AG04449 (cell line): ENCODE data around the gene IPP.
A peak's percentile ranks its signal among the peaks of the same experiment; 100 is the strongest.

ENCODE experiments used
- CTCF ChIA-PET: fragments of 350-600 bp; formaldehyde crosslinking; extraction: SDS; loops from one replicate; lab custom pipeline; 2021; ENCODE audit warnings: antibody characterized with exemption; lab: Yijun Ruan, JAX
- POLR2A ChIA-PET: fragments of 400-600, 350-600 bp; formaldehyde crosslinking; extraction: SDS; loops from one replicate; lab custom pipeline; 2020; ENCODE audit warnings: antibody characterized with exemption, inconsistent platforms; lab: Yijun Ruan, JAX
- DNase-seq: peaks from one replicate; pipeline ENCODE4 v3.0.0-alpha.2; 2010; ENCODE audit warnings: low read depth, low spot score
- H3K4me3 ChIP-seq: 2 replicates; pipeline ENCODE4 v1.5.1; 2011; ENCODE audit warnings: low read depth, mild to moderate bottlenecking, control low read depth, low read length
- TF ChIP-seq, protein P1 (sequence below): IDR thresholded peaks from one replicate; pipeline ENCODE4 v1.5.1; 2011; ENCODE audit warnings: mild to moderate bottlenecking, moderate library complexity, low read length, control low read depth, inconsistent platforms; ENCODE audit not compliant: insufficient read depth; ENCODE audit errors: missing control alignments

The IPP gene

DNA sequence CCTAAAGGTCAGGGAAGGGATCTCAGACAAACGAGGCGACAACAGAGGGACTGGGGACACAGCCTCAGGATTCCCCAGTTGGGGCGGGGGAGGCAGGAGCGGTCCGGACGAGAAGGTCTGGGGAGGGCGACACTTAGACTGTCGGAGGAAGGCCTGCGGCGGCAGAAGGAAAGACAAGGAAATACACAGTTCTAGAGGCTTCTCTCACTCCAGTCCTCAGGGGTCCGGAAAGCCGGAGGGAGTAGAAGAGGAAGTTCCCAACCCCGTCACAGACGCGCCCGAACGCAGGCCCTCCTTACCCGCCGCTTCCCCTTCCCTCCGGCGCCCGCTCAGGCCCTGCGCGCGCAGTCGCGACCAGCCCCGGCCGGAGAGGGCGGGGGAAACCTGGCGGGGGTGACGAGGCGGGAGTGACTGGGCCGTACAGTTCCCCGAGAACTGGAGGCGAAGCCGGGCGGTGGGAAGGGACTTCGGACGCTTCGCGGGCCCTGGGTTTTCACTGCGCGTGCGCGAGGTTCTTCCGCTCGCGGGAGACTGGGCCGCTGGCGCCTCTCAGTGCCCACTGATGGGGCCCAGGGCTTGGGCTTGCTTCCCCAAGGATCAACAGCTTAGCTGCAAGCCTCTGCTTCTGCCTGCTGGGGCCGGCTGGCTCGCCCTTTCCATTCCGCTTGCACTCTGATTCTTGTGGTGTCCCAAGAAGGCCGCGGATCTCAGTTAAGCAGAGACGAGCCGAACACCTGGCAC, at the start of gene IPP:
TSS of gene IPP (minus strand) at position 356 of the 741 bp plus-strand sequence. CDS start 4,242 bp downstream, outside the sequence.
- ChIA-PET CTCF (interaction anchor here (0.6 kb wide), 1 partner anchor 35 kb away, joined by 3 read pairs; no protein-coding TSS in a partner anchor), POLR2A (no interaction called here)
- peak; percentile 74 for DNase-seq
- TF ChIP-seq, protein P1, sequence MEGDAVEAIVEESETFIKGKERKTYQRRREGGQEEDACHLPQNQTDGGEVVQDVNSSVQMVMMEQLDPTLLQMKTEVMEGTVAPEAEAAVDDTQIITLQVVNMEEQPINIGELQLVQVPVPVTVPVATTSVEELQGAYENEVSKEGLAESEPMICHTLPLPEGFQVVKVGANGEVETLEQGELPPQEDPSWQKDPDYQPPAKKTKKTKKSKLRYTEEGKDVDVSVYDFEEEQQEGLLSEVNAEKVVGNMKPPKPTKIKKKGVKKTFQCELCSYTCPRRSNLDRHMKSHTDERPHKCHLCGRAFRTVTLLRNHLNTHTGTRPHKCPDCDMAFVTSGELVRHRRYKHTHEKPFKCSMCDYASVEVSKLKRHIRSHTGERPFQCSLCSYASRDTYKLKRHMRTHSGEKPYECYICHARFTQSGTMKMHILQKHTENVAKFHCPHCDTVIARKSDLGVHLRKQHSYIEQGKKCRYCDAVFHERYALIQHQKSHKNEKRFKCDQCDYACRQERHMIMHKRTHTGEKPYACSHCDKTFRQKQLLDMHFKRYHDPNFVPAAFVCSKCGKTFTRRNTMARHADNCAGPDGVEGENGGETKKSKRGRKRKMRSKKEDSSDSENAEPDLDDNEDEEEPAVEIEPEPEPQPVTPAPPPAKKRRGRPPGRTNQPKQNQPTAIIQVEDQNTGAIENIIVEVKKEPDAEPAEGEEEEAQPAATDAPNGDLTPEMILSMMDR = peak; percentile 34
- H3K4me3 ChIP-seq = peak within 1 kb of the TSS; percentile 87

DNA sequence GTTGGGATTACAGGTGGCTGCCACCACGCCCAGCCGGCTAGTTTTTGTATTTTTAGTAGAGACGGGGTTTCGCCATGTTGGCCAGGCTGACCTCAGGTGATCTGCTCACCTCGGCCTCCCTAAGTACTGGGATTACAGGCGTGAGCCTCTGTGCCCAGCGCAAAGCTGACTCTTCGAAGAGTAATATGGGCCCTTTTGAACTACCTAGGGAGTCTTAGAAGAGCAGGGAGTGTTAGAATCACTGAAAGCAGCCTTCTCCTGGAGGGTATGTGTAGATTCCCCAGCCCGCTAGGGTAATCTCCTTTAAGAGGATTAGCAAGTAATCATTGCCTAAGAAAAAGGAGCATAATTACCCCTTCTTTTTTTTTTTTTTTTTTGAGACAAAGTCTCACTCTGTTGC, 46.5 kb upstream of the IPP start:
- ChIA-PET CTCF (no interaction called here), POLR2A (no interaction called here)
- no peak overlapping the region for H3K4me3 ChIP-seq
- TF ChIP-seq, protein P1 = no peak
- no peak for DNase-seq

DNA sequence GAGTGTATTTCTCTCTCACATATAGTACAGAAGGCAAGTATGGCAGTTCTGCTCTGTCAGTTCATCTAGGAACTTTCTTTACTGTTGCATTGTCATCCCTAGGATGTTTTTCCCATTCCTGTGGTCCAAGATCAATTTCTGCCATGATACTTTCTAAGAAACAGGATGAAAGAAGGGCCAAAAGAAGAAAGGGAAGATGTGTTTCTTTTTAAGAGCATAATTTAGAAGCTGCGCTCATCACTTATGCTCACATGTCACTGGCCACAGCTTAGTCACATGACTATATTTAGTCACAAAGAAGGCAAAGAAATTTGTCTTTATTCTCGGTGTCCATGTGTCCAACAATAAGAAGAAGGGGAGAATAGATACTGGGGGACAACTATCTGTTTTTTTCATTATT, 45.9 kb upstream of the IPP start:
- CTCF ChIA-PET = interaction anchor here (0.7 kb wide), 1 partner anchor 30 kb away, joined by 3 read pairs; no protein-coding TSS in a partner anchor
- DNase-seq = no peak
- POLR2A ChIA-PET = no interaction called here
- TF ChIP-seq, protein P1 = no peak
- no peak overlapping the region for H3K4me3 ChIP-seq

DNA sequence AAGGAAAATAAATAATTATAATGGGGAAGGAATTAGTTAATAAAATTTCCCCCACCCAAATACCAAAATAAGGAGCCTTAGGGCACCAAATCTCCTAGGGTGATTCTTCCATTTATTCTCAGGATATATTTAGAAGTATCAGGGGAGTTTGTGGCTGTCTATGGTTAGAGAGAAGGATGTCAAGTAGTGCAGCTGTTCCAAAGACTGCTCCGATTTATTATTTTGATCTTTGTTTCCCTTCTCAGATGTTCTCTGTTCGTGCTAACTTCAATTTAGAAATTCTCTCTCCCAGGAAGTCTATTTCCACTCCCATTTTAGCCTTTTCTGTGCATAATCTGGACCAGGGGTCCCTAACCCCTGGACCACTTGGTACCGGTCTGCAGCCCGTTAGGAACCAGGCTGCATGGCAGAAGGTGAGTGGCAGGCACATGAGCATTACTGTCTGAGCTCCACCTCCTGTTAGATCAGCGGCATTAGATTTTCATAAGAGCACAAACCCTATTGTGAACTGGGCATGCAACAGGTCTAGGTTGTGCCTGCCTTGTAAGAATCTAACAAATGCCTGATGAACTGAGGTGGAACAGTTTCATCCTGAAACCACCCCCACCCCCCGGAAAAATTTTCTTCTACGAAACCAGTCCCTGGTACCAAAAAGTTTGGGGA, 43.6 kb upstream of the IPP start:
- TF ChIP-seq, protein P1 = no peak
- no peak for DNase-seq
- ChIA-PET CTCF (no interaction called here), POLR2A (no interaction called here)
- peak overlapping the region; percentile 23; the same call in 1 of the 2 replicates for H3K4me3 ChIP-seq

DNA sequence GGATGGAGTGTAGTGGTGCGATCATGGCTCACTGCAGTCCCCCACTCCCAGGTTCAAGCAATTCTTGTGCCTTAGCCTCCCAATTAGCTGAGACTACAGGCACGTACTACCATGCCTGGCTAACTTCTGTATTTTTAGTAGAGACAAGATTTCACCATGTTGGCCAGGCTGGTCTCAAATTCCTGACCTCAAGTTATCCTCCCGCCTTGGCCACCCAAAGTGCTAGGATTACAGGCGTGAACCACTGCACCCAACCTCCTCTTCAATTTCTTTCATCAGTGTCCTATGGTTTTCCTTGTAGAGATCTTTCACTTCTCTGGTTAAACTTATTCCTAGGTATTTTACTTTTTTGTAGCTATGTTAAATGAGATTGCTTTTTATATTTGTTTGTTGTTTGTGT, 42.3 kb upstream of the IPP start:
- no peak for DNase-seq
- ChIA-PET POLR2A (no interaction called here), CTCF (no interaction called here)
- no peak overlapping the region for H3K4me3 ChIP-seq
- TF ChIP-seq, protein P1 = no peak

DNA sequence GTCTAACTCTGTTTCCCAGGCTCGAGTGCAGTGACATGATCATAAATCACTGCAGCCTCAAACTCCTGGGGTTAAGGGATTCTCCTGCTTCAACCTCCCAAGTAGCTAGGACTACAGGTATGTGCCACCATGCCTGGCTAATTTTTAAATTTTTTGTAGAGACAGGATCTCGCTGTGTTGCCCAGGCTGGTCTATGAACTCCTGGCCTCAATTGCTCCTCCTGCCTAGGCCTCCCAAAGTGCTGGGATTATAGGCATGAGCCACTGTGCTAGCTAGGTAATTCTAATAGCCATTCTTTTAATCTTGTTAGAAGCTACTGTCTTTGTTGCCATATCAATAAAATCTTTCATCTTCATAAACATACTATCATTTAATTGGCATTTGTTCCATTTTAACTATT, 39.1 kb upstream of the IPP start:
- ChIA-PET POLR2A (no interaction called here), CTCF (no interaction called here)
- TF ChIP-seq, protein P1 = no peak
- no peak overlapping the region for H3K4me3 ChIP-seq
- DNase-seq = no peak
